VCaP (cell line): ENCODE results near the gene FLG2.

Experiments used
- H3K27ac ChIP-seq: fragments of 450-650 bp; 2 replicates; pipeline ENCODE4 v1.5.1; 2017
- CTCF ChIP-seq: fragments of 450-650 bp; conservative IDR thresholded peaks from 2 replicates; pipeline ENCODE4 v1.5.1; 2017; ENCODE audit warnings: mild to moderate bottlenecking, moderate library complexity

FLG2 gene

GRCh38 chr1:152386940-152387339 lies 27.1 kb upstream of the FLG2 start:
- TF ChIP-seq CTCF: no peak

DNA sequence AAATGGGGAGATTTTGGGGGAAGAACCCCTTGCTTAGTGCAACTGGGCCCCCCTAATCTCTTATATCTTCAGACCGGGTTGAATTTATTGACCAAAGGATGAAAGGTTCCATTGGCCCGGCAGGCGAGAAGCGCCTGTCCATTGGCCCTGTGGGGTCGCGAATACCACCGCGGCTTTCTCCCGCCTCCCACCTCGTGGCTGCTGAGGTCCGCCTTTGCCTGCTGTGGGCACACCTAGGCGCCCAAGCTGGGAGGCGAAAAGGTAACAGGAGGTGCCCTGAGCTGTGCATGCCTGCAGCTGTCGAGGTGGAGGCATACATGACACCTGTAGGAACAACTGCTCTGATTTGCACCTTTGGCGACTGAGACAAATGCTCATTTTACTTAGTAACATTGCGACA lies 21.1 kb upstream of the FLG2 start:
- TF ChIP-seq CTCF: no peak

More at GRCh38 chr1:152386940-152387339, 27.1 kb upstream of the FLG2 start:
- H3K27ac ChIP-seq: no peak overlapping the region

GRCh38 chr1:152374451-152374850 lies 14.6 kb upstream of the FLG2 start:
- H3K27ac ChIP-seq: no peak overlapping the region
- TF ChIP-seq CTCF: no peak

More for the DNA sequence above, 21.1 kb upstream of the FLG2 start:
- no peak overlapping the region for H3K27ac ChIP-seq

- H3K27ac ChIP-seq: no peak overlapping the region
- no peak for TF ChIP-seq CTCF
These were observed 12.9 kb upstream of the FLG2 start for GRCh38 chr1:152372672-152373071.

- no peak for TF ChIP-seq CTCF
These were observed 7.6 kb upstream of the FLG2 start for GRCh38 chr1:152367436-152367835.

GRCh38 chr1:152356736-152357135 lies 3.1 kb downstream of the FLG2 start:
- no peak for TF ChIP-seq CTCF
- H3K27ac ChIP-seq: no peak overlapping the region

More at GRCh38 chr1:152367436-152367835, 7.6 kb upstream of the FLG2 start:
- H3K27ac ChIP-seq: no peak overlapping the region

DNA sequence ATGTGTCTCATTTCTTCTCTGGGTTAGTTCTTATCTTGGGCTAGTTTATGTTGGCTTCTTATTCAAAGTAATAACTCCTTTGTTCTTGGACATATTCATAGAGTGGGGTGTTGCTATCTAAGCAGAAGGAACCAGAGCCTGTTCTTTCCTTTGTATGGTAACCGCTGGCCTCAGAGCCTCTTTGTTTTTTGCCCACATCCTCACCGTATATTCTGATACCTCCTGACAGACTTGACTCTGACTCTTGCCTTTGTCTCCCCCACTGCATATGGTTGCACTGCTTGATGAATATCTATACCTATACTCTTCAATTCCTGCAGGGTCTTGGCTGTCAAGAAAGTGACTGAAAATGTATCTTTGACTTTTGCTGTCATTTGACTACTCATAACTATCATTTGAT lies 10.2 kb downstream of the FLG2 start:
- TF ChIP-seq CTCF: no peak
- no peak overlapping the region for H3K27ac ChIP-seq

DNA sequence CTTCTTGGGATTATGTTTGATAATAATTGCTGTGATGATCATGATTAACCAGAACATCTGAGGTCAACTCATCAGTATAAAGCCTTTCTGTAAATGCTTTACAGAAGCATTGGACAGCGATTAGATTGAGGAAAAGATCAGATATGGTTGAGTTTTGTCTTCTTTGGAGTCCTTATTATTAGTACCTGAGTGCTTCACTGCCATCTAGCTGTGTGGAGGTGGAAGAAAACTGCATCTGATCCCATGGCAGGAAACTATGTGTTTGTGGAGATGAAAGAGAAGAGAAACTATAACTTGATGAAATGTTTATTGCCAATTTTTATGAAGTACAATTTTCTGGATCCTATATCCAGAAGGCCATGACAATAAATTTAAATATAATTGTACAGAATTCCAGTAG lies 11.4 kb downstream of the FLG2 start:
- TF ChIP-seq CTCF: peak; percentile 62
- H3K27ac ChIP-seq: no peak overlapping the region
